Femur (tissue), 1 donor: ENCODE data around the gene PPFIA4.

ENCODE experiments used
- DNase-seq: peaks from one replicate; pipeline ENCODE4 v3.0.0-alpha.2; 2017

Gene PPFIA4

DNA sequence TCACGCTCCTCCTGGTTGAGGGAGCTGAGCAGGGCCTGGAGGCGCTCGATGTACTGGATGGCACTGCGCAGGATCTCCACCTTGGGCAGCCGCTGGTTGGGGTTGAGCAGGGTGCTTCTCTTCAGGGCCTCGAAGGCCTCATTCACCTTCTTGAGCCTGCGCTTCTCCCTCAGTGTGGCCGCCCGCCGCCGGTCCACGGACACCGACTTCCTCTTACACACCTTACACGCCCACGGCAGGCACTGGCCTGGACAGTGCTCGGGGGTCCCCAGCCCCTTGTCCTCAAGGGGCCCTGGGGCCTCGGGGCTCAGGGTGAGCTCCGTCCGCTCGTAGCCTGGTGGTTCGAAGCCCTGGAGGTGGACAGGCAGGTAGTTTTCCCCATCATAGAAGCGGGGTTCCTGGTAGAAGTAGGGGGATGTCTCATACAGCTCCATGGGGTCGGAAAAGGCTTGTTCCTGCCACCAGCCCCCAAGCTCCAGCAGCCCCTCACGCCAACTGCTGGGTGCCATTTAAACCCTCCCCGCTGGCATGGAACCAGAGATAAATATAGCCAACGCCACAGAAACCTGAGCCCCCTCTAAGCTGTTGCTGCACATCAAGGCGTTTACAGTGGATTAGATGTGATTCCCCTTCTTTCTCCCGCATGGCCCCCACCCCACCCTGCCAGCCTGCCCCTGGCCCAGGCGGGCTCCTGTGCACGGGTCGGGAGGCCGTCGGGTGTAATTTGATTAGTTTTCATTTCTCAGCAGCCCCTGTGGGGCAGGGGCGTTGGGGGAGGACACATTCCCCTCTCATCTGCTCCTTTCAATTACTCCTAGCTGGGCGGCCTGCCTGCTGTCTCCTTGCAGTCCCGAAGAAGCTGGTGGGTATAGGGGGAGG lies 59.5 kb downstream of the PPFIA4 start, which contains the start of gene MYOG:
MYOG (minus strand) TSS at position 485 of the 879 bp plus-strand sequence; CDS start at position 434, 51 bp downstream.
- peak; percentile 77 for DNase-seq

DNA sequence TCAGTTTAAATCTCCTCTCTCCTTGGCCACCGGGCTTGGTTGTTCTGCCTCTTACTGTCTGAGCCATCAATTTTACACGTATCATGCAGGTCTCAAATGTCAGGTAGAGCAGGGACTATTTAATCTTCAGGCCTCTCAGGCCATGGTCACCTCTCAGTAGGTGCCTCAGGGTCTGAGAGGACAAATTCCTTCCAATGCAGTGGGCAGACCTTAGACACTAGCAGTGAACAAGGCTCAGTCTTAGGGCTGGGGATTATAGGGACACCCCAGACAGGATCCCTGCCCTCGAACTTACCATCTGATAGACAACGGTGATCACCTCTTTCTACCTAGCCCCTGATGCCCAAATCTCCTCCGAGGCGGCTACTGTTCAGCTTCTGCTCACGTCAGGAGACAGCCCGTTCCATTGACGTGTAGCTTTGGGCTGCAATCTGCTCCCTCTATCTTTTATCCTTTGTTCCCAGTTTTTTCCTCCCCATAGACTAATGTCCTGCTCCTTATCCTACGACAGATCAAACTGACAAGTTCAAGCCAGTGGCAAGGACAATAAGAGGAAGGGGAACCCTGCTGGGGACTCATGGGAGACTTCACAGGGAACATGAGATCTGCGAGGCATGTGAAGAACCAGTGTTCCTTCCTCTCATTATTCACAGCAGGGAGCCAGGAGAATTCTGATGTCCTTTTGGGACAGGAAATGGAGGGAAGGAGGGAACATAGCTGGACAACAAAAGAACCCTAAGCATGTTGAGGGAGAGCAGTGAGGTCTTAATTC lies 60.9 kb downstream of the PPFIA4 start:
- DNase-seq = no peak

DNA sequence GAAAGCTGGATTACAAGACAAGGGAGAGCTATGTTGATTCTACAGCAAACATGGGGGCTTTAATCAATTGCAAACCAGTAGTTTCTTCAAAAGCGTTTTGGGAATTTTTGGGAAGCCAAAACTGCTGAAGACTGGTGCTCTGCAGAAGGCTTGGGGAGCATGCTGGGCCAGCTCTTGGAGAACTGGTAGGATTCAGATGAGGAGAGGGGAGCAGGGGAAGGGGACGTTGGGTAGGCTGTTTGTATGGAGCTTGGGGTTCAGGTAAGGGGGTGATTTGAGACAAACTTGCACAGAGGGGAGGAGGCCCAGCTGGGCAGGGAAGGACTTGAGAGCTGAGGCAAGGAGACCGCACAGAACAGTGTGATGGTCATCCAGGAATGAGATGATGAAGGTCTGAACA lies 62.1 kb downstream of the PPFIA4 start:
- DNase-seq = no peak

DNA sequence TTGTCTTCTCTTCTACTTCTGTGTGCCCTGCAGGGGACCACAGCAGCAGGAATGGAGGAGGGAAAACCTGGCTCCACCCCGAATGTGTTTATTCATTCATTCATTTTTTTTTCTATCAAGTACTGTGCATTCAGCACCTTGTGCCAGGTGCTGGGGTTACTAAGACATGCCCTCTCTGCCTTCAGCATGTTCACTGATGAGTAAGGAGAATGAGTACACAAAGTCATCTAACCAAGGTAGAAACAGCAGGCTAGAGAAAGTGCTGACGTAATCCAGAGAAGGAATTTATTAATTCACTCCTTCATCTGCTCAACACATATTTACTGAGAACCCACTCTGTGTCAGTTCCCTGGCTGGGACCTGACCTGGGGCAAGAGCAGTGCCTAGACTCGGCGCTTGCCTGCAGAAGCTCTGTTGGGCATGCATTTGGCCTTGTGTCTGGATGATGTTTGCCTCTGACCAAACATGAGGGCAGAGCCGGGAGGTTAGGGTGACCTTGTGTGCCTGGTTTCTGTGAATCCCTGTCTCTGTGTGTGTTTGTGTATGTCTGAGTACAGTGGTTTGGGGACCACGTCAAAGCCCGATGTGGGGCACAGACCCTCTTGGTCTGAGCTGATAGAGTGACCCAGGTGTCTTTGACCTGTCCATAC lies 62.8 kb downstream of the PPFIA4 start:
- no peak for DNase-seq

DNA sequence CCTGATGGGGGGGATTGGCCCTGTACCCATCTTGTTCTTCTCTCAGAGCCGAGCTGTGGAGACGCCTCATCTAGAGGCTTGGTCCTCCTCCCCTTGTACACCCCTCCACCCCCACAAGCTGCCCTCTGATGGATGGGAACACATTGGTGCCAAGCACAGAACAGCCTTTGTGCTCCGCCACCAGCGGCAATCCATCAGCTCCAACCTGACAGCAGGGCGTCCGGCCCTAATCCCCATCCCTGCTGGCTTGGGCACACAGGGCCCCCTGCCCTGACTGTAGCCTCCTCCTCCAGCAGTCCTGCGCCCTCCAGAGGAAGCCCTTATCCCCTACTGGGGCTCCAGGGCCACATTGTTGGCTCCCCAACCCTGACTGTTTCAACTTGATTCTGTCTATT lies 63.4 kb downstream of the PPFIA4 start:
- DNase-seq = peak; percentile 78

DNA sequence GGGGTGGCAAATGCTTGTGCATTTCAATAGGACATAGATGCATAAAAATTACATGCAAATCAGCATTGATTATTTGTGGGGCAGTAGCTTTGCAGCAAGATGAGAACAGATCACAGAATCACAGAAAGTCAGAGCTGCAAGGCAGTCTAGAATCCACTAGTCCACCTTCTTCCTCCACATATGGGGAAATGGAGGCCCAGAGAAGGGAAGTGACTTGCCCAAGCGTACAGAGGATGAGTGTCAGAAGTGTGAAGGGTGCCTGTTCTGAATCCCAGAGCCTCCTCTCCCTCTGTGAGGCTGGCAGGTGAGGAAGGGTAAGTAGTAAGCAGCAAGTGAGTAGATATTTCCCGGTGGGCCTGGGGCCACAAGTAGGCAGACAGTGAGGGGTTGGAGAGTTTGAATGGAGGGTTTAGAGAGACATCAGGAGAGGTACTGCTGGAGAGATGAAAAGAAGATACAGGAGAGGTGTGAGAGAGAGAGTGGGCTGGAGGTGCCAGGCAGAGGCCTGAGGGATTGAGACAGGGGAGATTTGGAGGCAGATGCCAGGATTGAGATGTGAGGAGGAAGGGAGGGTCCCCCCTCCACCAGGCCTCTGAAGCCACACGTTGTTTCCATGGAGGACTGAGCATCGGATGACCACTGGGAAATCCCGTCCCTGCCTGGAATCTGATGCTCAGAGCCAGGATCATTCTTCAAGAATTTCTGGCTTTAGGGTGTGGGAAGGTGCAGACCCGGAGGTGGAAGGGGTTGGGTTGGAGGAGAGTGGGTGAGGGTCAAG lies 64.3 kb downstream of the PPFIA4 start:
- no peak for DNase-seq

DNA sequence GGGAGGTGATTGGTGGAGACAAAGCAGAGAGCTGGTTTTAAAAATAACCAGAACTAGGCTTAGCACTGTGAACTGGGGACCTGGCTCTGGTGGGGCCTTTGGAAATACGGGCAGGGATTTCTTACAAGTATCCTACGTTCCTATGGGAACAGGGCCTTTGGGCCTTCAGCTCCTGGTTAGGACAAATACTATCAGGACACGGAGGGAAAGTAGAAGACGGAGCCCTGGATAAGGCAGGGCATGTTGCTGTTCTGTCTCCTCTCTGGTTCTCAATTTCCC lies 64.8 kb downstream of the PPFIA4 start:
- DNase-seq = no peak

DNA sequence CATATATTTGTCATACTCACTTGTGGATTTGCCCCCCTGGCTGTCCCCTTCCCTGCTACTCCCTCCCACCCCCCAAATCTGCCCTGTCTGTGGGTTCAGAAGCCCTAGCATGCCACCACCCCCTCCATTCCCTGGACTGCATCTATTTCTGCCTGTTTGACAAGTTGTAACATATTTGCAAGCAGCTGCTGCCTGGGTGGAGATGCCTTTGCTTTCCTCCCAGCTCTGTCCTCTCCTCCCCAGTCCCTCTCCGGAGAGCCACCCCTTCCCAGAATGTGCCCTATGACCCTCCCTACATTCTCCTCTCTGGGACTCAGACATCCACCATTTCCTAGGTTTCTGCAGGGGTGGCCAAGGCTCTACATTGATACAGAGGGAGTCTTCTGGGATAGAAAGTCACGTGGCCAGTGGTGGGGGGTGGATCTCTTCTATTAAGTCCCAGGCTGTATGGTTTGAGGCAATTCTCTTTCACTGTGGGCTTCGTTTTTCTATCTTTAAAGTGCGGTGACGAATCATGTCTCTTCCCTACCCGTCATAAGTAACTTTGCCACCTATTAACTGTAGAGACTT lies 65.6 kb downstream of the PPFIA4 start:
- DNase-seq = no peak

DNA sequence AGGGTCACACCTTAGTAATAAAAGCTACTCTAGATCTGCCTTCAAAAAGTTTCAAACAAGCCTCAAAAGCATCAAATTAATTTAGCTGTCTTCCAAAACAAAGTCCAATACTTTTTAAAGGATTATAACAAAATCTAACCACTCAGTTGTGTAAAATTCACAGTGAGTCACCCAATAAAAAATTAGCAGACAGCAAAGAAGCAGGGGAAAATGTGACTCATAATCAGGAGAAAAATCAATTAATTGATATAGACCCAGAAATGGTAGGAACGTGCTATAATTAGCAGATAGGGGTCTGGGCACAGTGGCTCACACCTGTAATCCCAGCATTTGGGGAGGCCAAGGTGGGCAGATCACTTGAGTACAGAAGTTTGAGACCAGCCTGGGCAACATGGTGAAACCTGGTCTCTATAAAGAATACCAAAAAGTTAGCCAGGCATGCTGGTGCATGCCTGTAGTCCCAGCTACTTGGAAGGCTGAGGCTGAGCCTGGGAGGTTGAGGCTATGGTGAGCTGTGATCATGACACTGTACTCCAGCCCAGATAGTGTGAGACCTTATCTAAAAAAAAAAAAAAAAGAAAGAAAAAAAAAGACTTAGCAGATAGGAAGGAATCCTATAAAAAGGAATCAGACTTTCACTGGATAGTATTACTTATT lies 67.6 kb downstream of the PPFIA4 start:
- DNase-seq = no peak

DNA sequence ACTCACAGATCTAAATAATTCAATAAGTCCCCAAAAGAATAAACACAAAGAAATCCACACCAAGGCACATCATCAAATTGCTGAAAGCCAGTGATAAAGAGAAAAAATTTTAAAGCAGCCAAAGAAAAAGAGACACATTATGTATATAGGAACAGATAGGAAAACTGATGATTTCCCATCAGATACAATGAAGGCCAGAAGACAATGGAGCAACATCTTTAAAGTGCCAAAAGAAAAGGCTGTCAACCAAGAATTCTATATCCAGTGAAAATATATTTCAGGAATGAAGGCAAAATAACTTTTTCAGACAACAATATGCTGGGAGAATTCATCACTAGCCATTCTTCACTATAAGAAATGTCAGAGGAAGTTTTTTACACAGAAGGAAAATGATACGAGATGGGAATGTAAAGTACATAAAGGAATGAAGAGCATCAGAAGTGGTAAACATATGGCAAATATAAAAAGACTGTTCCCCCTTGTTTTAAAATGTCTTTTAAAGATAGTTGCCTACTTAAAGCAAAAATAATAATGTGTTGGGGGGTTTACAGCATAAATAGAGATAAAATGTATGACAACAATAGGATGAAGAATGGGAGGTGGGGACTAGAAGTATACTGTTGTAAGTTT lies 68.9 kb downstream of the PPFIA4 start:
- no peak for DNase-seq

DNA sequence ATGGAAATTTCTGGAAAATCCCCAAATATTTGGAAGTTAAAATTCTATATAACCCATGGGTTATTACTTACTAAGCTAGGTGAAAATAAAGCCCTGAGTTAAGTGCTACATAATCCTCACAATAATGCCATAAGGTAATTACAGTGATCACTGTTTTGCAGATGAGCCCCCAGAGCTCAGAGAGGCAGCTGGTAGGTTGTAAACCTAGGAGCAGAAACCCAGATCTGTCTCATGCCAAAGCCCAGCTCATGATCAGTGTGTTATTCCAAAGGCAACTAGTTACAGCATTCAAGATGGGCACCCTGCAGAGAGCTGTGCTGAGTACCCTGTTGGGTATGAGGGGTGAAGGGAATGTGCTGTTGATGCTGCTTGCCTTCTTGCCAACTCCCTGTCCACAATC lies 70.3 kb downstream of the PPFIA4 start:
- DNase-seq = peak; percentile 8

DNA sequence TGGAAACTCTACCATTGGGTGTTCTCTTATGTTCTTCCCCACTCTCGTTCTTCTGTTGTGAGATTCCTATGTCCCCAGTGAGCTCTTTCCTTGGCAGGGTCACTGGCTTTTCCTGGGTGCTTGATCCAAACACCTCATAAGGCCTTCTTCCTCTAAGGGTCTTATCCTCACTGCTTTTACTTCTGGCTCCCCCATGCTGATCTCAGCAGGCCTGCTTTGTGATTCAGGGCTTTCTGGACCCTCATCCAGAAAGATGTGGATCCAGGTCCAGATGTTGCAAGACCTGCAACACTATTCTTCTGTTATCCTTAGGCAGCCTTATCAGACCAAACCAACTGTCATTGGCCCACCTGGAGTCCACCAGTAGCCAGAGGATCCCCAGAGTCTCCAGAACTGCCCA lies 70.7 kb downstream of the PPFIA4 start:
- DNase-seq = no peak

DNA sequence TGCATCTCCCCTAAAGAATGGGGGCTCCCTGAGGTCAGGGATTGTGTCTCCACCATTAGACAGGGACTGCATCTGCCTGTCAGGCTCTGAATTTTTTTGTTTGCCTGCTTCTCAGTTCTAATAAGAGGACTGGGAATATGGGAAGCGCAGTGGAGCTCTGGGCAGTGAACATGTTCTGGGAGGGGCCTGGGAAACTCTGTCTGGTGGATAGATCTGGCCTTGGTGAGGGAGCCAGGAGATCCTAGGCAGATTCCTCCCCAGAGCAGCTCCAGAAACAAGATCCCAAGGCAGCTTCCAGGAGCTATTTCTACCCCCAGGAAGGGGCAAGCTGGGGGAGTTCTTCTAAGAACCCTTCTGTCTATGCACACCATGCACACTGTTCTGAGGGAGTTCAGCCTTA lies 72.2 kb downstream of the PPFIA4 start:
- no peak for DNase-seq

DNA sequence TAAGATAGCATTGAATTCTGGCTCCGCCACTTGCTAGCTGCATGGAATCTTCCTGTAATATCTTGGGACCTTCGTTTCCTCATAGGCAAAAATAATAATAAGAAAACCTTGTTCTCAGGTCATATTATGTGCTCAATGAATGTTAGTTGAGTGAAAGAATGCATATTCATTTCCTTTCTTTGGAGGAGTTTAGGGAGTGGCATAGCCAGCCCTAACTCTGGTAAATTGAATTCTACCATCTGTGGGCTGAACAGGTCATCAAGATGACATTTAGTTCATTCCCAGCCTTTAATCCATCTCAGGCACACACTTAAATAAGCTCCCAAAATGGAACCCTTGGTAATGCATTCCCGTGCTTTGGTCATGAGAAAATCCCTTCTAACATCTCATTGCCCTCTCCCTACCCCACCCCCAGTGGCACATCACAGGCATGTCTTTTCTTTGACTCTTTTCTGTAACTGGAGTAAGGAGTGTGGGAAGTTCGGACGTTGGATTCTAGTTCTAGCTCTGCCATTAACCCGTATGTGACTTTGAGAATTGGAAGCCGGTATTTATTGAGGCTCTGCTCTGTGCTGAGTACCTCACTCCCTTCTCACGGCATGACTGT lies 72.7 kb downstream of the PPFIA4 start:
- DNase-seq = no peak

DNA sequence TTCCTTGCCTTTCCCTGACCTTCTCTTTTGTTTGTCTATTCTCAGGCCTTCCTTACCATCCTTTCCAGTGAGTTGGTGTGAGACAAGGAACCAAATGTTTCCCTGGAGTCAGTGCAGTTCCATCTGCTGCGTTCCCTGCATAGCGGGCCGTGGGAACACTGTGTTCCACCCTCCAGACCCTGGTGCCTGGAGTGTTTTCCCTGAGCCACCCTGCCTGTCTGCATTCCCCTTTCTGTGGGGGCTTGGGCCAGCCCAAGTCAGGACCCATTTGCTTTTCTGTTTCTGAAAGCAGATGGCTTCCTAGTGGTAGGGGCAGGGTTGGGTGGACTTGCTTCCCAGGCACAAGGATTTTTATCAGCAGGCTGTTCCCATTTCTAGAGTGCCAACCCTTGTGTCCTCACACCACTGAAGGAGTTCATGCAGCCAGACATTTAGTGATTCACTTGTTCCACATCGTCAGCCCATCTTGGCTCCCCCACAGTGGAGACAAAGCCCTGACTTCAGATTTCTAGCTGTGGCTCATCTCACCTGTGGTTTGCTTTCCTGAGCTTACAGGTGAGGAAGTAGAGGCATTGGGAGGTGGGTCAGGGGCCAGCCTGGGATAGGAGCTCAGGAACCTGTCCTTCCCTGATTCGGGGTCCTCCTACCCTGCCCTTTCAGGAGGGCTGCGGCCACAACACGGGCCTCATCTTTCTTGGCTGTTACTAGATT lies 73.7 kb downstream of the PPFIA4 start:
- no peak for DNase-seq

DNA sequence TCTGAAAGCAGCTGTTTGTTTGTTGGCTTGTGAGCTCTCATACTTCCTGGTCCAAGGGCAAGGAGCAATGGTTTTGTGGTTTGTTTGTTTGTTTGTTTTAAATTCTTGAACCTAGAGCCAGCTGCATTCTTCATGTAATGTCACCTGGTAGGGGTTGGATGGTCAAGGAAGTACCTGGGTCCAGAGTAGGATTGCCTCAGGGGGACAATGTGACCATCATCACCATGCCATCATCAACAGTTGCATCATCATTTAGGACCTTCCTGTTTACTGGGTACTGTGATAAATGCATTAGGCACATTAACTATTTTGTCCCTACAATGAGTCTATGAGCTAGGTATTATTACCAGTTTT lies 74.2 kb downstream of the PPFIA4 start:
- DNase-seq = no peak

DNA sequence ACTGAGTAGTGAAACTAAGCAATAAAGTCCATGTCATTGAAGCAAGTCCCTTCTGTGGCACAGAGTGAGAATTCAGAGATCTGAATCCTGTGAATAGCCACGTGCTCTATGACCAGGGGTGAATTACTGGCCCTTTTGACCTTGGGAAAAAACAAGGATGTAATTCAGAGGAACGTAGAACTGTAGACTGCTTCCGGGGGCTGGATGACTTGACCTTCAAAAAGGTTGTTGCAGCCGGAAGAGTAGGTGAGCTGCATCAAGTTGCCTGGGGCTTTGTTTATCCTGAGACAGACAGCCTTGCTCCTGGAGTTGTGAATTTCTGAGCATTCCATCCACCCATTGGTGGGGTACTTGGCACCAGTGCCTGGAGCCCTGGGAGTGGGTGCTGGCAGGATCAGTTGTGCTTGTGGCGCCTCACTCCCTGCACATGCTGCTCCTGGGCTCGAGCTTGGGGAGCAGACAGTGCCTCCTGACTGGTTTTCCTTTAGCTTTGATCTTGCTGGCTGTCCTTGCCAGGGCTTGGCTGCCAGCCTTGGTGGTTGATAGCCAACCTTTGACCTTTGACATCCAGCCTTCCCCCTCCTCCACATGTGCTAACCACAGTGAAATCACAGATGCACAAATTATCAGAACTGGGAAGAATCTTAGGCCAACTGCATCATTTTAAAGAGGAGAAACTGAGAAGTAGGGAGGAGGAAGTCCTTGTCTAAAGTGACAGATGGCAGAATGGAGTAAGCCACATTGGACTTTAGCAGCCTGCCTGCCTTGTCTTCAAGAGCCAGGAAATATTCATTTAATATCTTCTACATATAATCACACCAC lies 75.7 kb downstream of the PPFIA4 start:
- DNase-seq = no peak

DNA sequence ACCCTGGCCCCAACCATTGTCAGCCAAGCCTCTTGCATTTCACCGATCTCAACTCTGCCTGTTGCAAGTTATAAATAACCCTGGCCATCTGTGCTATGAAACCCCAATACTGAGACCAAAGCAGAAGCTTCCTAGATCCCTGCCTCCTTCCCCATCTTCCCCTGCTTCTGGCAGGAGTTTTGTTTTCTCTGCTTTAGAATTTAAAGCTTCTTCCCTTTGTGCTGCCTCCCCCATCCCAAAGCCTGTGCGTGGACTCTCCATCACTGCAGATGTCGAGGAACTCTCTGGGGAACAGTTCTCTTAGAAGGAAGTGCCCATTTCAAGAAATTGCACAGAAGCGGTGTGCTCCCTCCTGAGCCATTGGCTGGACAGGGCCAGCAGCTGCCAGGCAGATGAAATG lies 76.9 kb downstream of the PPFIA4 start:
- DNase-seq = no peak

DNA sequence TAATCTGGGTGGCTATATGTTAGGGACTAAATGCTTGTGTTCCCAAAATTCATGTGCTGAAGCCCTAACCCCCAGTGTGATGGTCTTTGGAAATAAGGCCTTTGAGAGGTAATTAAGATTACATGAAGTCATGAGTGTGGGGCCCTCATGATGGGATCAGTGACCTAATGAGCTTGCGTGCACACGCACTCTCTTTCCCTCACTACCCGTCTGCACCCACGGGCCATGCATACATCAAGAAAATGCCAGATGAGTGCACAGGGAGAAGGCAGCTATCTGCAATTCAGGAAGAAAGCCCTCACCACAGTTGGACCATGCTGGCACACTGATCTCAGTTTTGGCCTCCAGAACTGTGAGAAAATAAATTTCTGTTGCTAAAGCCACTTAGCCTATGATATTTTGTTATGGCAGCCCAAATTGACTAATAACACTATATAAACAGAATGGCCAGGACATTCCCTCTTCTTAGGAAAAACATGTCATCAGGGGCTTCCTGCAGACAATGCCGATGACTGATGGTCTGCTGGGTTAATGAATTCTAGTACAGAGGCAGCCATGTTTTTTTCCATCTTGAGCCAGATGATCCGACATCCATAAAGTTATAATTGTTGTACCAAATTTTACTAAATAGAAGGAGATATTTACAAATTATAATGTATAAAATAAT lies 77.7 kb downstream of the PPFIA4 start:
- DNase-seq = no peak
